Erythroblast (primary cell): ENCODE data around the gene HSD17B3.

Experiments
- GATA1 ChIP-seq: IDR thresholded peaks from 2 replicates; pipeline ENCODE4 v1.6.1; 2011; ENCODE audit warnings: low read depth, mild to moderate bottlenecking, control low read depth, low read length, moderate library complexity
- POLR2A ChIP-seq: IDR thresholded peaks from 2 replicates; pipeline ENCODE4 v1.6.1; 2011; ENCODE audit warnings: mild to moderate bottlenecking, low read length

DNA sequence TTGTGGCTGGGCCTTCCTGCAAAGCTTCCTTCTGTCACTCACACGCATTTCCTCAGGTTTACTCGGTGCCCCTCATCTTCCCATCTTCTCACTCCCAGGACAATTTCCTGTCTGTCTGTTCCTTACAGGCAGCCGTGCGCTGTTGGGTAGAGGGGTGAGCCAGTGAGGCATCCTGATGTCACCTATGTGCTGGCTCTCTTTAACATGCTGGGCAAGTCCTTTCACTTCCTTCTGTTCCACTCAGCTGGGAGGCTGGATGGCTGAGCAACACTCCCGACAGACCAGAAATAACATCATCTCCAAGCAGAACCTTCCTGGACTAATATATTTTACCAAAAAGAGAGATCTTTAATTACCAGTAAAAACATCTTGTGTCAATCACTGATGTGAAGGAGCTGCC is 103.0 kb downstream of the HSD17B3 start:
- no peak for TF ChIP-seq POLR2A
- no peak for TF ChIP-seq GATA1
